Activated naive CD4-positive, alpha-beta T cell treated with anti-CD3 and anti-CD28 coated beads, Interleukin-2, amount 50 U/mL, for 72 hours (primary cell): ENCODE measurements around the gene CXCL3. TPM values are rescaled to one million over a fixed set of nuclear protein-coding genes. Genes with fewer than 3 reads are reported as not detected.

Experiments
- ATAC-seq, 2 donors: fragments of 150-1000 bp; cut with Tn5 transposase; 2 replicates each; pipeline ENCODE4 v1.10.0; 2021; ENCODE audit warnings: mild to moderate bottlenecking in 2 of 2, moderate library complexity in 2 of 2
- DNase-seq, 2 donors: peaks; one replicate each; pipeline ENCODE4 v3.0.0; 2021 to 2022; ENCODE audit warnings: low spot score in 2 of 2
- H3K27ac Mint-ChIP-seq, 2 donors: one replicate each; pipeline ENCODE4 v1.8.0; 2022; ENCODE audit warnings: mild to moderate bottlenecking in 2 of 2, mixed read lengths in 2 of 2
- H3K36me3 Mint-ChIP-seq, 2 donors: one replicate each; pipeline ENCODE4 v1.8.0; 2022; ENCODE audit warnings: mixed read lengths in 2 of 2
- H3K9me3 Mint-ChIP-seq, 2 donors: one replicate each; pipeline ENCODE4 v1.8.0; 2022; ENCODE audit warnings: mixed read lengths in 2 of 2
- total RNA-seq, 2 donors: library from RNA; stranded (reverse); gene quantifications; one replicate each; pipeline ENCODE4 v1.2.3, GENCODE V29; 2022

Gene CXCL3
- total RNA-seq, 2 donors from 2014 or later: not detected

GRCh38 chr4:74058048-74058651 lies 19.7 kb upstream of the CXCL3 start:
- Mint-ChIP-seq H3K36me3 (no peaks in the 10 kb centered on the region), H3K9me3 (no peaks in the 10 kb centered on the region), H3K27ac (no peak overlapping the region)
- ATAC-seq (no peak), DNase-seq (no peak)

GRCh38 chr4:74057588-74057987 lies 19.1 kb upstream of the CXCL3 start:
- no peak for ATAC-seq
- no peak for DNase-seq
- H3K36me3 Mint-ChIP-seq: no peaks in the 10 kb centered on the region
- no peaks in the 10 kb centered on the region for H3K9me3 Mint-ChIP-seq
- H3K27ac Mint-ChIP-seq: no peak overlapping the region

DNA sequence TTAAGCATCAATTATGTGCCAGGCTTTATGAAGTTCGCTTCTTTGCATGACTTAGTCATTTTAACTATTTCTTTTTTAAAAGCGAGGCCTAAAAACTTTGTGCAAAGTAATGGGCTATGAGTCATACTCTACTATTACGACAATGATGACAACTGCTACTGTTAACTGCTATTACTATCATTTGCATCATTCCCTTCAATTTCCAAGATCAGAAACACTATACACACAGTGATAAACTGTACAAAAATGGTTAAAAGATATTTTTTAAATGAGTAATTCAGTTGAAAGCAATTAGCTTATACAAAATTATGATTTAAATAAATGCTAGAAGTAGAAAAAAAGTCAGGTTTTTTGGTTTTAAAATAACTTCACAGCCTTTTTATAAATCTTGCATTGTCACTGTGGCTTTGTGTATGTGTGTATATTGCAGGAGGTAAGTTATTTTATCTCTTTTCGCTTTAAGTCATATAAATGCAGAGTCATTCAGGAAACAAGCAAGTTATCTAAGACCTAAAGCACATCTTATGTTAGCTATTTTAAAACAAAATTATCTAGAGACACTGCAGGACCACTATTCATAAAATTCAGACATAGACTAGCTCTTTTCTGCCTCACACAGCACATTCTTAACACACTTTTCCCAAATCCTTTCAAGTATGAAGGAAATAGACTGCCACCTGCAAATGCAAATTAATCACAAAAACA lies 18.5 kb upstream of the CXCL3 start:
- no peaks in the 10 kb centered on the region for H3K36me3 Mint-ChIP-seq
- DNase-seq (no peak), ATAC-seq (no peak)
- no peaks in the 10 kb centered on the region for H3K9me3 Mint-ChIP-seq
- no peak overlapping the region for H3K27ac Mint-ChIP-seq

DNA sequence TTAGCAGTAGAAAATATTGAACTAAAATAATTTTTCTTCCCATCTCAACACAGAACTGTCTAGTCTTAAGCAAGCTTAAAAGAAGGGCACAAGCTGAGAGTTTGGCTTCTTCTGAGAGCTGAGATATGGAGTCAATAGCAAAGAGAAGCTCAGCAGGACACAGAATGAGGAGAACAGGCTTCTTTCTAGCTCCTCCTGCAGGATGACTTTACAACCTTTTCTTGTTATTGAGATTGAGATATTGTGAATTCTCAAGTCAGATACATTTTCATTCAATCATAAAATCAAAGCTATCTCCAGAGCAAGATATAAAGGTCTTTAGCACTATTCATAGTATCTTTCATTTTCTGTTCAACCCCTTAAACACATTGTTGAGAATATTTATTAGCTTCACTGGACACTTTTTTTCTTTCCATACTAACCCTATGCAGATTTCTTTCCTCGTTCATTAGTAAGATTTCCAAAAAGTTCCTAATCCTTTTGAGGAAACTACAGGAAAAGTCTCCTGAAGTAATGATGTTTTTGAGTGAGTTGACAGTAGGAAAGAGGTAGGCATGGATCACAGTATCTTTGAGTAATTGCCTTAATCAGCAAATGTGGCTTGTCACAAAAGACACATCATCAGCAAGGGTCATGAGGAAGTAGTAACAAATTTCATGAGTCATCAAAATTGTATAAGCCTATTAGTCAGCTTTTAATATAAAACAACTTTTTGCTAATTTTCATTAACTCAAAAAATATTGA lies 17.8 kb upstream of the CXCL3 start:
- Mint-ChIP-seq H3K36me3 (no peaks in the 10 kb centered on the region), H3K9me3 (peaks cover 0 to 1% of the 10 kb centered on the region in 2 donors), H3K27ac (no peak overlapping the region)
- ATAC-seq (no peak), DNase-seq (no peak)

- Mint-ChIP-seq H3K36me3 (no peaks in the 10 kb centered on the region), H3K9me3 (peaks cover 0 to 4% of the 10 kb centered on the region in 2 donors), H3K27ac (no peak overlapping the region)
- ATAC-seq: no peak
- no peak for DNase-seq
These were observed 17.0 kb upstream of the CXCL3 start for GRCh38 chr4:74055498-74055897.

- DNase-seq: no peak
- no peaks in the 10 kb centered on the region for H3K36me3 Mint-ChIP-seq
- H3K27ac Mint-ChIP-seq: no peak overlapping the region
- no peak for ATAC-seq
- H3K9me3 Mint-ChIP-seq: peaks cover 0 to 4% of the 10 kb centered on the region in 2 donors
These were observed 16.6 kb upstream of the CXCL3 start for GRCh38 chr4:74055096-74055495.

DNA sequence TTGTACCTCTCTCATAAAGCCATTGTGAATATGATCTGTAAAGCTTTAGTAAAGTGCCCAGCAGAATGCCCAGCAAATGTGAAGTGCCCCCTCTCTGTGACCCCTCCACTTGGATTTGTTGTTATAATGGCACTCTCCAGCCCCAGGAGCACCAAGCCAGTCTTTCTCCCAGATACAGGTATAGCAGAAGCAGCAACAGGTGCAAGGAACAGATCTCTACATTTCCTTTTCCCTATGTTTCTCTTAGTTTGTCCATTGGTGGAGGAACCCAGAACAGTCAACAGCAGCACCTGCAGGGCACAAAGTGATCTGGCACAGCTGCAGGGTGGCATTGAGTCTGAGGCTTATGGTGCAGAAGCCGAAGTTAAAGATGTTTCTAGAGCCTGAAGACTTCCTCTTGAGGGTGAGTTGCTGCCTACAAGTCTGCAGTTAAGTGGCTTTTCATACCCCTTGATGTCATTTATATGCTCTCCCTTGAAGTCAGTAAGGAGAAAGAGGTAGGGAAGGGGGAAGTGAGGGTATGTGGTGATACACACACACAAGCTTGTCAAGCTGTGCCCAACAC lies 16.1 kb upstream of the CXCL3 start:
- H3K9me3 Mint-ChIP-seq: peaks cover 0 to 4% of the 10 kb centered on the region in 2 donors
- no peak overlapping the region for H3K27ac Mint-ChIP-seq
- H3K36me3 Mint-ChIP-seq: no peaks in the 10 kb centered on the region
- ATAC-seq: no peak
- DNase-seq: no peak

GRCh38 chr4:74047152-74047551 lies 8.7 kb upstream of the CXCL3 start:
- Mint-ChIP-seq H3K27ac (no peak overlapping the region), H3K36me3 (no peaks in the 10 kb centered on the region), H3K9me3 (peaks cover 0 to 13% of the 10 kb centered on the region in 2 donors)
- ATAC-seq: no peak
- DNase-seq: no peak

DNA sequence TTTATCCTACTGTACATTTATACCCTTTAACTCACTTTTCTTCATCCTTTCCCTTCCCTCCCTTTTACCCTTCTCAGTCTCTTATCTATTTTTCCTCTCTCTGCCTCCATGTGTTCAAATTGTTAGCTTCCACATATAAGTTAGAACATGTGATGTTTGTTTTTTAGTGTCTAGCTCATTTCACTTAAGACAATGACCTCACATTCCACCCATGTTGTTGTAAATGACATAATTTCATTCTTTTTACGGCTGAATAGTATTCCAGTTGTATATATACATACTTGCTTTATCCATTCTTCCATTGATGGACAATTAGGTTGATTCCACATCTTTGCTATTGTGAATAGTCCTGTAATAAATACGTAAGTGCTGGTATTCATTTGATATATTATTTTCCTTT lies 7.3 kb upstream of the CXCL3 start:
- Mint-ChIP-seq H3K9me3 (peaks cover 0 to 8% of the 10 kb centered on the region in 2 donors), H3K27ac (no peak overlapping the region), H3K36me3 (no peaks in the 10 kb centered on the region)
- ATAC-seq (no peak), DNase-seq (no peak)

GRCh38 chr4:74045247-74045646 lies 6.8 kb upstream of the CXCL3 start:
- DNase-seq (no peak), ATAC-seq (no peak)
- Mint-ChIP-seq H3K9me3 (peaks cover 0 to 8% of the 10 kb centered on the region in 2 donors), H3K27ac (no peak overlapping the region), H3K36me3 (no peaks in the 10 kb centered on the region)

GRCh38 chr4:74044677-74045076 lies 6.2 kb upstream of the CXCL3 start:
- Mint-ChIP-seq H3K9me3 (peaks cover 0 to 8% of the 10 kb centered on the region in 2 donors), H3K27ac (no peak overlapping the region), H3K36me3 (no peaks in the 10 kb centered on the region)
- DNase-seq (no peak), ATAC-seq (no peak)

- Mint-ChIP-seq H3K9me3 (no peaks in the 10 kb centered on the region), H3K27ac (no peak overlapping the region), H3K36me3 (peaks cover 0 to 5% of the 10 kb centered on the region in 2 donors)
- DNase-seq (no peak), ATAC-seq (no peak)
These were observed 4.2 kb upstream of the CXCL3 start for GRCh38 chr4:74042681-74043080.

DNA sequence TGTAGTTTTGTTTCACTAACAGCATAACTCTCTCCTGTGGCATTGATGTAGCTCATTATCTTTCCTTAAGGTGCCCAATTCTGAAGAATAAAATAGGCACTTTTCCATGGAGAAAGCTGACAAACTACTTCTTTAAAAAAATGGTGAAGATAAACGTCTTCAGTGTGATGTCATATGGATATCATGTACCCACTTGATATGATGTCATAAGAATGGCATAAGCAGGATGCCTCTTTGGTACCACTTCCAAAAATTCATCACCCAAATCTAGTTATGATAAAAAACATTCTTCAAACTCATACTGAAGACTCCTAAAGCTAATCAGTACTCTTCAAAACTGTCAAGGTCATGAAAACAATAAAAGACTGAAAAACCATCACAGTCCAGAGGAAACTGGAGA lies 2.9 kb upstream of the CXCL3 start:
- H3K36me3 Mint-ChIP-seq: peaks cover 0 to 8% of the 10 kb centered on the region in 2 donors
- ATAC-seq: no peak
- DNase-seq: no peak

GRCh38 chr4:74039315-74039763 lies 850 bp upstream of the CXCL3 start:
- Mint-ChIP-seq H3K9me3 (no peaks in the 10 kb centered on the region), H3K27ac (no peak overlapping the region), H3K36me3 (peaks cover 0 to 8% of the 10 kb centered on the region in 2 donors)
- DNase-seq (no peak), ATAC-seq (no peak)

More for the DNA sequence above, 2.9 kb upstream of the CXCL3 start:
- no peak overlapping the region for H3K27ac Mint-ChIP-seq
- no peaks in the 10 kb centered on the region for H3K9me3 Mint-ChIP-seq

- Mint-ChIP-seq H3K36me3 (peaks cover 0 to 8% of the 10 kb centered on the region in 2 donors), H3K27ac (no peak overlapping the region), H3K9me3 (no peaks in the 10 kb centered on the region)
- DNase-seq (no peak), ATAC-seq (no peak)
These were observed 434 bp downstream of the CXCL3 start for GRCh38 chr4:74038086-74038424.

- Mint-ChIP-seq H3K9me3 (peaks cover 5% of the 10 kb centered on the region in 2 donors), H3K27ac (no peak overlapping the region), H3K36me3 (peaks cover 0 to 11% of the 10 kb centered on the region in 2 donors)
- no peak for ATAC-seq
- DNase-seq: no peak
These were observed 1.2 kb downstream of the CXCL3 start for GRCh38 chr4:74037076-74037955.
